K562 (cell line): Measurements from ENCODE around the gene RIIAD1.

Experiments
- ATF3 ChIP-seq, 2 experiments: fragments of 450-650 bp in 1 of 2; sonication (generic) in 1 of 2; formaldehyde crosslinking in 1 of 2; IDR thresholded peaks in 1 of 2; conservative IDR thresholded peaks in 1 of 2; 2 replicates each; pipeline versions ENCODE4 v1.6.1 to v1.8.1; 2016 to 2023; ENCODE audit warnings: mild to moderate bottlenecking in 2 of 2, moderate library complexity in 2 of 2, inconsistent platforms in 1 of 2, missing genetic modification reagents in 1 of 2
- CUX1 ChIP-seq: fragments of 200-800 bp; sonication (Bioruptor generic); IDR thresholded peaks from 2 replicates; pipeline ENCODE4 v1.6.1; 2016; ENCODE audit warnings: missing genetic modification characterization, missing compliant biosample characterization
- GTF3C2 ChIP-seq: IDR thresholded peaks from 3 replicates; pipeline ENCODE4 v1.6.1; 2011; ENCODE audit warnings: borderline replicate concordance, mild to moderate bottlenecking, moderate library complexity; ENCODE audit not compliant: insufficient read length; ENCODE audit errors: extremely low read depth
- ILK ChIP-seq: fragments of 450-650 bp; IDR thresholded peaks from 2 replicates; pipeline ENCODE4 v1.6.1; 2016; ENCODE audit warnings: missing genetic modification characterization, low read depth, mild to moderate bottlenecking, missing compliant biosample characterization, moderate library complexity, borderline replicate concordance
- MAFG ChIP-seq: fragments of 450-650 bp; conservative IDR thresholded peaks from 2 replicates; pipeline ENCODE4 v1.6.1; 2016; ENCODE audit warnings: missing genetic modification characterization, missing compliant biosample characterization
- MEIS2 ChIP-seq: fragments of 450-650 bp; IDR thresholded peaks from 2 replicates; pipeline ENCODE4 v1.6.1; 2014; ENCODE audit warnings: mild to moderate bottlenecking; ENCODE audit not compliant: partially characterized antibody
- NR0B1 ChIP-seq: fragments of 450-650 bp; IDR thresholded peaks from one replicate; pipeline ENCODE4 v1.6.1; 2018; ENCODE audit warnings: mild to moderate bottlenecking, moderate library complexity; ENCODE audit not compliant: partially characterized antibody
- PCBP2 ChIP-seq: fragments of 200-400 bp; formaldehyde crosslinking; IDR thresholded peaks from 2 replicates; pipeline ENCODE4 v1.6.1; 2018; ENCODE audit warnings: low read length, low read depth, mild to moderate bottlenecking, moderate library complexity; ENCODE audit not compliant: poor library complexity, severe bottlenecking
- POLR2A ChIP-seq: fragments of 450-650 bp; conservative IDR thresholded peaks from 2 replicates; pipeline ENCODE4 v1.6.1; 2016
- PREB ChIP-seq: sonication (generic); formaldehyde crosslinking; IDR thresholded peaks from 2 replicates; pipeline ENCODE4 v1.8.1; 2023; ENCODE audit warnings: mild to moderate bottlenecking, missing genetic modification reagents
- SIN3B ChIP-seq: fragments of 450-650 bp; IDR thresholded peaks from 2 replicates; pipeline ENCODE4 v1.6.1; 2017; ENCODE audit warnings: low read depth, mild to moderate bottlenecking, moderate library complexity
- SPI1 ChIP-seq: IDR thresholded peaks from 2 replicates; pipeline ENCODE4 v1.6.1; 2011; ENCODE audit warnings: low read depth, low read length, control low read depth, borderline replicate concordance
- USF2 ChIP-seq: sonication (generic); formaldehyde crosslinking; IDR thresholded peaks from 2 replicates; pipeline ENCODE4 v1.5.0; 2020; ENCODE audit warnings: missing genetic modification reagents

GRCh38 chr1:151721788-151722510 lies 627 bp downstream of the RIIAD1 start:
- TF ChIP-seq NR0B1: no peak
- no peak for TF ChIP-seq PREB (CRISPR knock-in tag)
- TF ChIP-seq SIN3B: no peak
- TF ChIP-seq MEIS2: no peak
- TF ChIP-seq MAFG (tag): no peak
- no peak for TF ChIP-seq CUX1 (CRISPR knock-in tag)
- TF ChIP-seq USF2 (CRISPR knock-in tag): no peak
- no peak for TF ChIP-seq POLR2A
- no peak for TF ChIP-seq ILK (tag)
- TF ChIP-seq ATF3 (IDR thresholded peaks at IDR 0.05): no peak
- TF ChIP-seq ATF3 (CRISPR knock-in tag; conservative IDR thresholded peaks at IDR 0.05): no peak
- no peak for TF ChIP-seq GTF3C2
- no peak for TF ChIP-seq SPI1
- TF ChIP-seq PCBP2: no peak
